A673 (cell line): Measurements from ENCODE around the gene UFC1.

ENCODE experiments used
- EZH2 ChIP-seq: fragments of 200-600 bp; sonication (generic); IDR thresholded peaks from 2 replicates; pipeline ENCODE4 v1.6.1; 2017; ENCODE audit warnings: borderline replicate concordance, low read depth, mild to moderate bottlenecking, mixed read lengths, antibody characterized with exemption, low read length; ENCODE audit not compliant: poor library complexity, severe bottlenecking
- TF ChIP-seq, protein P1 (sequence below): fragments of 300-800, 200-600 bp; sonication (generic); conservative IDR thresholded peaks from 2 replicates; pipeline ENCODE4 v1.5.1; 2017; ENCODE audit warnings: low read depth, mild to moderate bottlenecking, antibody characterized with exemption, low read length, moderate library complexity, mixed read lengths

DNA sequence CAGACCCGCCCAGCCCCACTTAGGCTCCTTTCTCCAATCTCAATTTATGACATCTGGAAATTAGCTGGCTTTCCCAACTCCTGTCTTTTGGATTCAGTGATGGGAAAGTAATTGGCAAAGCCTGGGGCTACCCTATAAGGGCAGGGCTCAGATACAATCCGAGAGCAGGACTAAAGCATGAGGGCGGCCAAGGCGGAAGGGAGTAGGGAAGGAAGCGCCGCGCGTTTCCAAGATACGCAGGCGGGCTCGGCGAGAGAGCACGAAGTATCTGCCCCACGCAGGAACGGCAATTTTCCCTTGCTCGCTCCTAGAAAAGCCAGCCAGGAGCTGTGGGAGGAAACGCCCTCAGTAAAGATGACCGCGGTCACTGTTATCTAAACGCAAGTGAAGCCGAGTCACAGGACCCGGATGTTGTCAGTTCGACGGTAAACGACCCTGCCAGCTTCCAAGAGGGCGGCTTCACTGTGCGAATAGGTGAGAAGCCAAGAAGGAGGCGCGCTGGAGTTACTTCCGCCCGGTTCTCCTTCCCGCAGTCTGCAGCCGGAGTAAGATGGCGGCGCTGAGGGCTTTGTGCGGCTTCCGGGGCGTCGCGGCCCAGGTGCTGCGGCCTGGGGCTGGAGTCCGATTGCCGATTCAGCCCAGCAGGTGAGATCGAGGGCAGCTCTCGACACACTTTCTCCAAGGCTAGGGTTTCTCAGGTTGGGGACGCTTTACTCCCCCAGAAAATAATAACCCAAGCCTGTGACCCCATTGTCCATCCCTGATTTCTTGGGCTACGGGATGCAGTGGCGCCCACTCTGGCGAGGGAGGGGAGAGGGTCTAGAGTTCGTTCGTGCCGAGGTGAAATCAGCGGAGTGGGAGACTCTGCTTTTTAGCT is 48.3 kb downstream of the UFC1 start, which contains the start of gene NDUFS2:
- TF ChIP-seq, protein P1, sequence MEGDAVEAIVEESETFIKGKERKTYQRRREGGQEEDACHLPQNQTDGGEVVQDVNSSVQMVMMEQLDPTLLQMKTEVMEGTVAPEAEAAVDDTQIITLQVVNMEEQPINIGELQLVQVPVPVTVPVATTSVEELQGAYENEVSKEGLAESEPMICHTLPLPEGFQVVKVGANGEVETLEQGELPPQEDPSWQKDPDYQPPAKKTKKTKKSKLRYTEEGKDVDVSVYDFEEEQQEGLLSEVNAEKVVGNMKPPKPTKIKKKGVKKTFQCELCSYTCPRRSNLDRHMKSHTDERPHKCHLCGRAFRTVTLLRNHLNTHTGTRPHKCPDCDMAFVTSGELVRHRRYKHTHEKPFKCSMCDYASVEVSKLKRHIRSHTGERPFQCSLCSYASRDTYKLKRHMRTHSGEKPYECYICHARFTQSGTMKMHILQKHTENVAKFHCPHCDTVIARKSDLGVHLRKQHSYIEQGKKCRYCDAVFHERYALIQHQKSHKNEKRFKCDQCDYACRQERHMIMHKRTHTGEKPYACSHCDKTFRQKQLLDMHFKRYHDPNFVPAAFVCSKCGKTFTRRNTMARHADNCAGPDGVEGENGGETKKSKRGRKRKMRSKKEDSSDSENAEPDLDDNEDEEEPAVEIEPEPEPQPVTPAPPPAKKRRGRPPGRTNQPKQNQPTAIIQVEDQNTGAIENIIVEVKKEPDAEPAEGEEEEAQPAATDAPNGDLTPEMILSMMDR, result peak; percentile 48
- TF ChIP-seq EZH2, result no peak
